ENCODE measurements around the gene CACNA1C.

Gene CACNA1C

DNA sequence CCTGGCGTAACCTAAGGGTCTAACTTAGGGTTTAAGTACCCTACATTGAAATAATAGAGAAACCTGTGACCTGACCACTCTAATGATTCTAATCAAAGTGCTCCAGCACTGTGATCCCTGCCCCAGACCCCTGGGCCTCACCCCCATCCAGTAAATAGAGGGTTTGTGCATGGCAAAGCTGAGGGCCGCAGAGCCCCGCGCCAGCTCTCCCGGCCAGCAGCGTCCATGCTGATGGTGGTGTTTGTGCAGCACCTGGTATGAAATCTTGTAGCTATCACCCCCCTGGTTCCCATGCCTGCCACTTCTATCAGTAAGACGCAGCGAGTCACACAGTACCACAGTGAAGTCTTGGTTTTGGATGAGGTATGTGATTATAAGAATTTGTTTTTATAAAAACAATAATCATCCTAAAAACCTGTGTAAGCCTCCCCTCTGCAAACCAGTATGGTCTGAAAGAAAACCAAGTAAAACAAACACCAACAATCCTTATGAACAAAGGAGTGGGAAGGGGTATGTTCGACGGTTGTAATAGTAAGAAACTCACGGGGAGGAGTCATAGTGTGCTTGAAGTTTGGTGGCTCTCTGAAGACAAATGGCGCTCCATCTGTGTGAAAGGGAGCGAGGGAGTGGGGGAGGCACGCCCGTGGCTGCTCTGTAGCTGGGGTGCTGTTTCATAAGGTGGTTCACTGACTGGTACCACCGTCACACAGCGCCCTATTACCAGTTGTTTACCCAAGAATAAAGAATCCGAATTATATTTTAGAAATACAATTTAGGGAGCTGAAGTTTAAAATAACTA, 156.2 kb downstream of the CACNA1C start:
- DNase-seq, result no peak

- no peak for DNase-seq
Measured at GRCh38 chr12:2211119-2211518, 158.3 kb downstream of the CACNA1C start.

GRCh38 chr12:2212537-2212936, 159.8 kb downstream of the CACNA1C start:
- DNase-seq, result no peak

- DNase-seq, result no peak
Measured at GRCh38 chr12:2212971-2213869, 160.4 kb downstream of the CACNA1C start.

DNA sequence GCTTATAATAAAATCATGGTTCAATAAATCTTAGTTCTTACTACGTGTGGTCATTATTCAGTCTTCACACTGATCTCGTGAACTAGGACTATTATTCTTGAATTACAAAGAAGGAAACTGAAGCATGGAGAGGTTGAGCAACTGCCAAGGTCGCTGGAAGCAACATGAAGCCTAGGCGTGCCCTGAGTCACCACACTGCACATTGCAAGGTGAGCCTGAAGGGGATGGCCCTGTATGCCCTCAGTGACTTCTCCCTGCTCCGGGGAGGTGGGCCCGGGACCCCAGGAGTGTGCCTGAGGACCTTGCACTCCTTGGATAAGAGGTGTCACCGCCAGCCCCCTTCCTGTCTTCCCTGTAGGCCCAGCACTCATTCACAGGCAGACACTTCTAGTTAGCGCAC, 161.6 kb downstream of the CACNA1C start:
- DNase-seq, result no peak

- DNase-seq, result no peak
Measured at GRCh38 chr12:2215709-2216560, 163.1 kb downstream of the CACNA1C start.

- DNase-seq, result no peak
Measured at GRCh38 chr12:2218706-2219105, 165.9 kb downstream of the CACNA1C start.

DNA sequence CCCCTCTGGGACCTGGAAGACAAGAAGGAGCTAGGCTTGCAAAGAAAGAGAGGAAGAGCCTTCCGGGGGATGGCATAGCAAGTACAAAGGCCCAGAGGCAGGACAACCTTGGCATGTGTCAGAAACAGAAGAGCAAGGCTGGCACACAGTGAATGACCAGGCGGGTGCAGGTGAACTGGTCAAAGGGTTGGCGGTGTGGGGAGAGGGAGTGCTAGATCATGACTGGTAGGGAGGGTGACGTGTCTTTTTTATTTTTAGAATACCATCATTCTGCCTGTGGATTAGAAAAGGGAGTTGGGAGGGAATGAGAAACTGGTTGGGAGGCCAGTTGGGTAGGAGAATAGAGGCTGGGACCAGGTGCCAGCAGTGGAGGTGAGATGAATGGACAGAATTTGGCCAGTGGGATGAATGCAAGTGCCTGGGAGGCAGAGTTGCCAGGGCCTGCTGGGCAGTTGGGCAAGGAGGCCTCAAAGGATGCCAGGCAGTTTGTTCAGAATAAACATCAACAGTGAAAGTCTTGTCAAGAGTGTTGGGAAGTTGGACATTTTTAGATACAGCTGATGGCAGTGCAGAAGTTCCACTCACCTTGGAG, 168.3 kb downstream of the CACNA1C start:
- no peak for DNase-seq

GRCh38 chr12:2222691-2223090, 169.9 kb downstream of the CACNA1C start:
- DNase-seq, result no peak

- no peak for DNase-seq
Measured at GRCh38 chr12:2224961-2225360, 172.2 kb downstream of the CACNA1C start.

DNA sequence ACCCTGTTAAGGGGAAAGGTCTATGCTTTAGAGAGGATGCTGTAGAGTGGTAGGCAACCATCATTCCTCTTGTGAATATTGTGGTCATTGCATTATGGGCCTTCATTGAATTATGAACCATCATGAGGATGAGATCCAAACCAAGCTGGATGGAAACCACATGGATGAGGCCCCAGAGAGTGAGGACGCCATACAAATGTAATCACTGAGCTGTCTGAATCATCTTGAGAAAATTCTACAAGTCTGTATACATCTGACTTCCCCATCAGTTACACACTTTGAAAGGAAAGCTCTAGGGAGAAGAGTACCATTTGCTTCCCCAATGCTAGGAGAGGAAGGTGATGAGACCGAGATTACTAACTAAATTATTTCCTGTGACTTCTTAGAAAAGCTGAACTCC, 172.9 kb downstream of the CACNA1C start:
- no peak for DNase-seq

- DNase-seq, result no peak
Measured at GRCh38 chr12:2226641-2227040, 173.9 kb downstream of the CACNA1C start.

GRCh38 chr12:2227360-2227759, 174.6 kb downstream of the CACNA1C start:
- DNase-seq, result no peak

DNA sequence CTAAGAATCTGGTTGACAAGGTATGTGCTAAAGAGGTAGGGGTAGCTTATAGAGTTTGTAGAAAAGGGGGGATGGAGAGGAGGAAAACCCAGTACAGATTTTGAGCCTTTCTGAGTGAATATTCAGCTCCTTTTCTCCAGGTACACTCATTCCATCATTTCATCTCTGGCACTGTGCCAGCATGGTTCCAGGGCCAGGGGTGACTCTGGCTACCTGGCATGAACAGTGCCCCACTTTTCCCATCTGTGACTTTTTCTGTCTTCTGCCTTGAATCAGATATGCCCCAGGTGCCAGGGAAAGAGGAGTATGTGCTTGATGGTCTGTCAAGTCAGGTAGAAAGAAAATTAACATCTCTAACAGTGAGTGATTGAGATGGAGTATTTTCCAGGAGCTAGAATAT, 175.7 kb downstream of the CACNA1C start:
- DNase-seq, result no peak

DNA sequence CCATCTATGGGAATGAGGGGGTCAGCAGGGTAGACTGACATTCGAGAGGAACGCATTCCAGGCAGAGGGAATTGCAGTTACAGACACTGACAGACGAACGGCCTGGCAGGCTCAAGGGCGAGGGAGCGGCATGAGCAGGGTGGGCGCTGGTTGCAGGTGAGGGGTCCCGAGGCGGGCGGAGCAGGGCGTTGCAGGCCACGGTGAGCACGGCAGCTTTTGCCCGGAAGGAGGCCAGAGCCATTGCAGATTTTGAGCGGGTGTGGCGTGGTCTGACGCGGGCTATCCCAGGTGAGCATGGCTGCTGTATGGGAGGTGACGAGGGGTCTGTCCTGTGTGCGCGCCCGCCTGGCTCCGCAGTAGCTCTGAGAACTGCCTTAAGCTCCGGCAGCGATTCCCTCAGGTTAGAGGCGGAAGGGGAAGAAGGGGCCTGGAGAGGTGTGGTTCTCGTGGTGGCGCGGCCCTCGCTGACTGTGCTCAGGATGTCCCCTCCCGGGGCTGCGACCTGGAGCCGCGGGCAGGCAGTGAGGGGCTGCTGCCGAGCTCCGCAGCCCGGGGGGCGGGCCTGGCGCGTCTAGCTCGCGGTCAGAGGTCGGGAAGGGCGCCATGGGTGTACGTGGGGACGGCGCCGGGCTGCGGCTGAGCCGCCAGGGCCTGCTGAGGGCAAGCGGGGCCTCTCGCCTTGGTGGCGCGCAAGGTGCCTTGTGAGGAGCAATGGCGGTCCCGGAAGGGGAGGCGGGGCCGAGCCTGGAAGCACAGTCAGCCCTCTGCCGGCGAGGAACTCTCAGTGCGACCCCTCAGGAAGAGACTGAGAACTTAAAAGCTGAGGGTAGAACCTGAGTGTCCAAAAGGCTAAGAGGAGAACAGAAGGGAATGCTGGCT, 177.1 kb downstream of the CACNA1C start:
- DNase-seq, result no peak

DNA sequence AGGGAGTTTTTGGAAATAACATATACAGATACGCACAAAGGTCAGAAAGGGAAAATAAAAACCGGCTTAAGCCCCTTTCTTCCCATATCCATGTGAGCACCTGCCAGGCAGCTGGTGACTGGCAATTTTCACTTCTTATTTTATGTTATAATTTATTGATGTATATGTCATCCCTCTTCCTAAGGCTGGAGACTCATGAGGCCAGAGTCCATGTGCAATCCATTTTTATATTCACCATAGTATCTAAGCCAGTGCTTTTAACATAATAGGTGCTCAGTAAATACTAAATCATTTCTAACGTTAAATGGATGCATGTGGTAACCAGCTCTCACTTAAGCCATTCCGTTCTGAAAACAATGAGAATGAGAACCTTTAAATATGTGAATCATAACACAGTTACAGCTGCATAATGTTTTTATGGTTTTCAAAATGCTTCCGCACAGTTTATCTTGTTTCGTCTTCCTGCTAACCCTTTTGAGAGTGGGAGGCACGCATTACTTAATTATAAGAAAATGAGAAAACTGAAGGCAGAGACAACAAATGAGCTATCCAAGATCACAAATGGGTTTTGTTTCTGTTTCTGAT, 178.3 kb downstream of the CACNA1C start:
- no peak for DNase-seq

DNA sequence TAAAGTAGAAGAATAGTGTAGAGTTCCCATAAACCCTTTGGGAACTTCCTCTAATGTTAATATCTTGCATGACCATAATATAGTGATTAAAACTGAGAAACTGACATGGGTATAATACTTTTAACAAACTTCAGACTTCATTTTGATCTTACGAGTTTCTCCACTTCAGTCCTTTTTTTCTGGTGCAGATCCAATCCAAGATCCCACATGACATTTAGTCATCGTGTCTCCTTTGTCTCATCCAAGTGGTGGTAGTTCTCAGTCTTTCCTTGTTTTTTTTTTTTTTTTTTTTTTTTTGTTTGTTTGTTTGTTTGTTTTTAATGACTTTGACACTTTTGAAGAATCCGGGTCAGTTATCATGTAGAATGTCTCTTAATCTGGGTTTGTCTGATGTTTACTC, 179.2 kb downstream of the CACNA1C start:
- no peak for DNase-seq

GRCh38 chr12:2233034-2233433, 180.2 kb downstream of the CACNA1C start:
- no peak for DNase-seq

DNA sequence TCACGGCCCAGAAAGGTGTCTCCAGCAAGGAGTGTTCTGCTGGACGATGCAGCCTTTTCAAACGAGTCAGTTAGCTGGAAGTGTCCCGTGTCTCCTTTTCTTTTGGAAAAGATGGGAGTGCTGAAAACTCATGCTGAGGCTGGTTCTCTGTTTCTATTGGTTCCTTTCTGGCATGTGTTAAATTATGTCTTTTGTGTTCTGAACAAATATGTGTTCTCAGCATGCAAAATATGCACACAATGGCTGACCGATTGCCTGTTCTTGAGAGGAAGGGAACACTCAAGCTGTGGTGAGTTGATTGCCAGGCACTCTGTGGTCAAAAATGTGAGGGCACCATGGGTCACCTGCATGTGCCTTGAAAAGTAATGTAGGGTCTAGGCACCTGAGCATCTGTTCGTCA, 181.3 kb downstream of the CACNA1C start:
- no peak for DNase-seq

DNA sequence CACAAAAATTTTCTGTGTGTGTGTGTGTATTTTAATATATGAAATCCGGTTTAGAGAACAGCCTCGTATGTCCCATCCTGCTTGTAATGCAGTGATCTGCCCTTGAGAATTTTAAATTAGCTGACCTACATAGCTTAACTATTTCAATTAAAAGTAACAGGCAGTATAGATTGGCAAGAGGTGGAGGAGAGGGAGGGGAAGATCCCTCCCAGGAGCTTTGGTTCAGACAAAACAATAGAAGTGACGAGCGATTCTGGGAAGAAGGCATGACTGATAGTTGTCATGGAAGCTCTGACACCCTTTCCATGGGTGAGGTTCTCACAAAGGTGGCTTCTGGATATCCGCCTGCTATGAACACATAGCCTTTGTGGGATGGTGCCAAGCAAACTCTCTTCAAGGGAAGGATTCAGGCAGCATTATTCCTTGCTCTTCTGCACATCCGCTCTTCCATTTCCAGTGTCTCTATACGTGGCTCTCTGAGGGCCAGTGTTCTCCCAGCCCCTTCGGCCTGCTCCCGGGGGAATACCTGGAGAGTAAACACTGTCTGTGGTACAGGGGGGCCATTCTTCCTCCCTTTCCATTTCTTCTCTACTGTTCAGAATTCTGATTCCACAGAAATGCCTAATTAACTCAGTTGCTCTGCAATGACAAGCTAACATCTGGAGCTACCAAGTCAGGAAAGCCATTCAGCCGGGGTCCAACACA, 182.0 kb downstream of the CACNA1C start:
- no peak for DNase-seq

Data from NCI-H510A (cell line).